ENCODE data around the gene FTSJ1.

The FTSJ1 gene

GRCh38 chrX:48531358-48531959, 55.5 kb downstream of the FTSJ1 start:
- DNase-seq, result no peak

GRCh38 chrX:48532161-48532560, 56.2 kb downstream of the FTSJ1 start:
- DNase-seq, result no peak

- DNase-seq, result no peak
Measured at GRCh38 chrX:48533165-48533564, 57.2 kb downstream of the FTSJ1 start.
